Measurements from ENCODE around the gene HMX1. TPM values are rescaled to one million over a fixed set of nuclear protein-coding genes. Genes with fewer than 3 reads are reported as not detected.

HMX1 gene
- total RNA-seq, 1 donor from 2014 or later = not detected

DNA sequence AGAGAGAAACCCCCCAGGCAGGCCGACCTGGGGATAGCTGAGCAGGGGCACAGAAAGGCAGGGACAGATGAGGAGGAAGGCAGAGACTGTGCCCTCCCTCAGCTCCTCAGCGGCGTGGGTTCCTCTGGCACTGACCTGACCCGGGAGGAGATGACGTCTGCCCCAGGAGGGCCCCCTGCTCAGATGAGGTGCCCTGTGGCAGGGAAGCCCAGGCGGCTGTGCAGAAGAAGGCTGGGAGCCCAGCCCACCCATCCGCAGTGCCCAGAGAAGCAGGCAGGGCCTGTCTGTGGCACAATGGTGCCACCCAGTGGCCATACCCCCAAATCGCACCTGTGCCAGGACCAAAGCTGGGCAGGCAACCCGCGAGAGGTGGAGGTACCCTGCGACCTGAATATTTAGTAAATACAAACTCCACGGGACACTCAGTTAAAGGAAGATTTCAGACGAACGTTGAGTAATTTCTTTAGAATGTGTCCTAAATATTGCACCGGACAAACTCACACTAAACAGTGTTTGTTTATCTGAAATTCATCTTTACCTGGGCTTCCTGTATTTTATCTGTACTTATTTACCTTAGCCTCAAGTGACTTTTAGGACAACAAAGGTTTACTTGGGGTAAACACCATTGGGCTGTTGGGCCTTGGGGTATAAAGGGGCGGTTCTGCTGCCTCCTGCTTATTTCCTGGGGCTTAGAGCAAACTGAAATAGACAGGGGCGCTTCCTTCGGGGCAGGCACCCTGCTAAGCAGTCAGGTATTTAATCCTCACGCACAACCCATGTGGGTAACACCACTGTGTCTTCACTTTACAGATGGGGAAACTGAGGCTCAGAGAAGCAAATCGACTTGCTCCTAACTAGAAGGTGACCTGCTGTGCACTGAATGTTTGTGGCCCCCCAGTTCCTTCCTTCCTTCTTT is 46.5 kb upstream of the HMX1 start:
- Histone ChIP-seq H3K27ac (replicated peaks) (no peak overlapping the region), H3K27me3 (ENCODE audit: low read depth) (peaks cover 92% of the 10 kb centered on the region), H3K4me1 (no peaks in the 10 kb centered on the region), H3K9me3 (replicated peaks) (peaks cover 9% of the 10 kb centered on the region), H3K36me3 (no peaks in the 10 kb centered on the region), H3K4me3 (no peak overlapping the region)
- peak; percentile 44 for DNase-seq
- intact Hi-C loops (cut with micrococcal nuclease) = no loop called here
- TF ChIP-seq CTCF (IDR thresholded peaks at IDR 0.05; ENCODE audit: borderline replicate concordance) = peak; percentile 85

GRCh38 chr4:8917321-8917811 is 45.7 kb upstream of the HMX1 start:
- Histone ChIP-seq H3K4me3 (no peak overlapping the region), H3K4me1 (no peaks in the 10 kb centered on the region), H3K27me3 (ENCODE audit: low read depth) (peaks cover 89% of the 10 kb centered on the region), H3K36me3 (no peaks in the 10 kb centered on the region), H3K9me3 (replicated peaks) (peaks cover 1% of the 10 kb centered on the region), H3K27ac (replicated peaks) (no peak overlapping the region)
- TF ChIP-seq CTCF (IDR thresholded peaks at IDR 0.05; ENCODE audit: borderline replicate concordance) = no peak
- no peak for DNase-seq
- intact Hi-C loops (cut with micrococcal nuclease) = no loop called here

- TF ChIP-seq CTCF (IDR thresholded peaks at IDR 0.05; ENCODE audit: borderline replicate concordance) = no peak
- no peak overlapping the region for H3K4me3 ChIP-seq
- peaks cover 89% of the 10 kb centered on the region for H3K27me3 ChIP-seq (ENCODE audit: low read depth)
- H3K36me3 ChIP-seq = no peaks in the 10 kb centered on the region
- no peak for DNase-seq
- no peak overlapping the region for H3K27ac ChIP-seq (replicated peaks)
- intact Hi-C loops (cut with micrococcal nuclease) = no loop called here
- H3K4me1 ChIP-seq = no peaks in the 10 kb centered on the region
- no peaks in the 10 kb centered on the region for H3K9me3 ChIP-seq (replicated peaks)
These were observed 45.3 kb upstream of the HMX1 start for GRCh38 chr4:8916906-8917305.

DNA sequence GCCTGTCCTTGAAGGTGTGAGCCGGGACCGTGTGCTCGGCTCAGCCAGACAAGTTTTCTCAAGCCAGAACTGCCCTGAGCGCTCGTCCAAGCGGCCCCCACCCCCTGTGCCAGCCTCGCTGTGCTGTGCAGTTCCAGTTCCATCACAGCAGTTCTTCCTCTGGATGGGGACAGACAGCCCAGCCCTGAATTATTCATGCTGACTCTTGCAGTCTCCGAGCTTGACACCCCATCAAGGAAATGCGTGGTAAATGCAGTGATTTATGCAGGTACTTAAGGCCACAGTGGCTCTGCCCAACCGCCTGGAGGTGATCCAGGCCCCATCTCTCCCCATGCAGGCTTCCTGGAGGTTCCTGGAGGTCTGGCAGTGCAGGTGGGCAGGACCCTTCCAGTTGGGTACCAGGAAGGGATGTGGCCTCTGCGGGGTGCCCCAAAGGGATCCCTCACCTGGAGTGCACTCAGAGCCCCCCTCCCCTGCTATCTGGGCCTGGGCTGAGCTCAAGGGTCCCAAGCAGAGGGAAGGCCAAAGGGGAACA is 44.8 kb upstream of the HMX1 start:
- H3K4me1 ChIP-seq = no peaks in the 10 kb centered on the region

More for the DNA sequence above, 44.8 kb upstream of the HMX1 start:
- H3K27ac ChIP-seq (replicated peaks) = no peak overlapping the region
- peaks cover 89% of the 10 kb centered on the region for H3K27me3 ChIP-seq (ENCODE audit: low read depth)
- no peak for DNase-seq
- no peaks in the 10 kb centered on the region for H3K36me3 ChIP-seq
- no peak for TF ChIP-seq CTCF (IDR thresholded peaks at IDR 0.05; ENCODE audit: borderline replicate concordance)
- no peaks in the 10 kb centered on the region for H3K9me3 ChIP-seq (replicated peaks)
- intact Hi-C loops (cut with micrococcal nuclease) = no loop called here
- no peak overlapping the region for H3K4me3 ChIP-seq
